GM12865 (cell line): ENCODE measurements around the gene KRT6A.
"Not testable (repeated sequence)": the region's sequence is repeated elsewhere in the genome, so short reads cannot be mapped to it uniquely, and the experiment has no call there.

Source experiments
- DNase-seq: peaks from one replicate; pipeline ENCODE4 v3.0.0; 2010; ENCODE audit warnings: low read depth
- H3K4me3 ChIP-seq: 2 replicates; pipeline ENCODE4 v1.5.1; 2011; ENCODE audit warnings: mild to moderate bottlenecking, low read depth, low read length, control low read depth
- CTCF ChIP-seq: IDR thresholded peaks from 2 replicates; pipeline ENCODE4 v1.5.1; 2011; ENCODE audit warnings: low read length, control low read depth, low read depth, inconsistent platforms; ENCODE audit not compliant: insufficient read depth; ENCODE audit errors: missing control alignments

The KRT6A gene

GRCh38 chr12:52502877-52503276 lies 9.8 kb upstream of the KRT6A start:
- H3K4me3 ChIP-seq = no peak overlapping the region
- TF ChIP-seq CTCF = no peak
- DNase-seq = no peak

- no peak for DNase-seq
- TF ChIP-seq CTCF = no peak
- H3K4me3 ChIP-seq = no peak overlapping the region
Measured at GRCh38 chr12:52501490-52501889, 8.4 kb upstream of the KRT6A start.

DNA sequence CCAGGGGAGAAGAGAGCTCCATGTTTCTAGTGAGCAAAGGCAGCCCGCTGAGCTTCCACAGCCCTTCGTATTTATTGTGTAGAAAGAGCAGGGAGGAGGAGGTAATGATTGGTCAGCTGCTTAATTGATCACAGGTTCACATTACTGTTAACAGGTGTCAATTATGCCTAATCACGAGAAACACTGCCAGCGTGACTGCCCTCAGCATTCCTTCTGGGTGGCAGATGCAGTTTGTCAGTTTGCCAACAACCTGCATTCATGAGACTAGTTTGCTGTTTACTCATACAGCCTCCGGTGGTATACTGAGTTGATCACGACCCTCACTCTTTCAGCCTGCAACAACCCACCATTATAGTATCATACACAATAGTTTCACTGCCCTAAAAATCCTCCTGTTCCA lies 7.5 kb upstream of the KRT6A start:
- DNase-seq, H3K4me3 ChIP-seq: not testable (repeated sequence)

GRCh38 chr12:52499806-52500560 lies 6.9 kb upstream of the KRT6A start:
- TF ChIP-seq CTCF = no peak
- no peak for DNase-seq
- no peak overlapping the region for H3K4me3 ChIP-seq

GRCh38 chr12:52498946-52499345 lies 5.9 kb upstream of the KRT6A start:
- no peak overlapping the region for H3K4me3 ChIP-seq
- no peak for DNase-seq
- TF ChIP-seq CTCF = no peak

GRCh38 chr12:52497975-52498374 lies 4.9 kb upstream of the KRT6A start:
- no peak for DNase-seq
- no peak for TF ChIP-seq CTCF

DNA sequence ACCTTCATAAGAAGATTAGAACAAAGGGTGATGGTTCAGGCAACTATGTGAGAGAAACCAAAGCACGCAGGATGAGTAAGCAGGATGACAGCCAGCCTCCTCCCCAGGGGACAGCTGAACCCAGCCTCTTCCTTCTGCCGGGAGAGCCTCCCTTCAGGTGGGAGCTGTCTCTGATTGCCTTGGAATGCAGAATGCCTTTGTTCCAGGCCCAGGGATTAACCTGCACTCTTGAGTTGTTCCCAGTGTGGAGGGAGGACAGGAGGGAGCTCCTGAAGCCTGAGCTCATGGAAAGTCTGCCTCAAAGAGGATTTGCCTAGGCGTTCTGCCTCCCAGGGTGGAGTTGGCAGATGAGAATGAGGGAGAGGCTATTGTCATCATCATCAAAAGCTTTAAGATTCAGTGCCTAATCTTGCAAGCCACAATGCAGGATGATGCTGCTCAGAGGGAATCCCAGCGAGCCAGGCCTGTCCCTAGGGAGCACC lies 3.6 kb upstream of the KRT6A start:
- TF ChIP-seq CTCF = no peak
- no peak for DNase-seq

More at GRCh38 chr12:52497975-52498374, 4.9 kb upstream of the KRT6A start:
- no peak overlapping the region for H3K4me3 ChIP-seq

More for the DNA sequence above, 3.6 kb upstream of the KRT6A start:
- no peak overlapping the region for H3K4me3 ChIP-seq
